Activated CD4-positive, alpha-beta memory T cell treated with anti-CD3 and anti-CD28 coated beads, Interleukin-2, amount 10 ng/mL, durations not matched to agents 7 days and 5 days (primary cell): Measurements from ENCODE around the gene MRPS18A. TPM values are rescaled to one million over a fixed set of nuclear protein-coding genes. Genes with fewer than 3 reads are reported as not detected.
A peak's percentile ranks its signal among the peaks of the same experiment; 100 is the strongest.
"Not testable (repeated sequence)": the region's sequence is repeated elsewhere in the genome, so short reads cannot be mapped to it uniquely, and the experiment has no call there.

ENCODE experiments used
- CTCF ChIA-PET: fragments of 350-600 bp; sonication (Branson Sonifier 250); formaldehyde crosslinking; loops from one replicate; lab custom pipeline; 2021; ENCODE audit warnings: antibody characterized with exemption, inconsistent platforms; lab: Charles Lee
- POLR2A ChIA-PET: fragments of 350-600 bp; sonication (Branson Sonifier 250); formaldehyde crosslinking; loops from one replicate; lab custom pipeline; 2021; ENCODE audit warnings: antibody characterized with exemption; lab: Charles Lee
- DNase-seq: peaks from one replicate; pipeline ENCODE4 v3.0.0-alpha.2; 2020
- H3K27ac Mint-ChIP-seq: one replicate; pipeline ENCODE4 v1.8.0; 2021; ENCODE audit warnings: mild to moderate bottlenecking, mixed read lengths
- H3K27me3 Mint-ChIP-seq: one replicate; pipeline ENCODE4 v1.8.0; 2021; ENCODE audit warnings: mixed read lengths
- H3K36me3 Mint-ChIP-seq: one replicate; pipeline ENCODE4 v1.8.0; 2021; ENCODE audit warnings: low read depth, mixed read lengths
- H3K4me1 Mint-ChIP-seq: one replicate; pipeline ENCODE4 v1.8.0; 2021; ENCODE audit warnings: mixed read lengths
- H3K4me3 Mint-ChIP-seq: one replicate; pipeline ENCODE4 v1.8.0; 2021; ENCODE audit warnings: mild to moderate bottlenecking, mixed read lengths
- H3K9me3 Mint-ChIP-seq: one replicate; pipeline ENCODE4 v1.8.0; 2021; ENCODE audit warnings: mixed read lengths
- total RNA-seq, 2 experiments: library from RNA; stranded (reverse); gene quantifications; one replicate each; pipeline ENCODE4 v1.2.3, GENCODE V29; 2021

Gene MRPS18A
- total RNA-seq, 2 experiments from 2014 or later, result 38.5 to 40.5 TPM

DNA sequence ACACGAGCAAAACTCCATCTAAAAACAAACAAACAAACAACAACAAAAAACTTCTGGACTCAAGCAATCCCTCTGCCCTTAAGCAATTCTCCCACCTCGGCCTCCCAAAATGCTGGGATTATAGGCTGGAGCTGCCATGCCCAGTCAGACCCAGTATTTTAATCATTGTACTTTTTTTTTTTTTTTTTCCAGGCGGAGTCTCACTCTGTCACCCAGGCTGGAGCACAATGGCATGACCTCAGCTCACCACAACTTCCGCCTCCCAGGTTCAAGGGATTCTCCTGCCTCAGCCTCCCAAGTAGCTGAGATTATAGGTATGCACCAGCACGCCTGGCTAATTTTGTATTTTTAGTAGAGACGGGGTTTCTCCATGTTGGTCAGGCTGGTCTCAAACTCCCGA, 54.6 kb downstream of the MRPS18A start:
- Mint-ChIP-seq H3K4me1 (peaks cover 51% of the 10 kb centered on the region), H3K36me3 (peaks cover 30% of the 10 kb centered on the region)
- POLR2A ChIA-PET, H3K27ac Mint-ChIP-seq, H3K27me3 Mint-ChIP-seq, H3K4me3 Mint-ChIP-seq, H3K9me3 Mint-ChIP-seq, DNase-seq: not testable (repeated sequence)
- CTCF ChIA-PET, result interaction anchor here (0.6 to 1.2 kb wide), 2 partner anchors 28 to 126 kb away, joined by 3 to 5 read pairs; no protein-coding TSS in a partner anchor

- Mint-ChIP-seq H3K4me3 (peak overlapping the region; percentile 34), H3K27me3 (no peaks in the 10 kb centered on the region), H3K4me1 (peaks cover 54% of the 10 kb centered on the region), H3K9me3 (no peaks in the 10 kb centered on the region), H3K27ac (peak overlapping the region; percentile 91), H3K36me3 (peaks cover 34% of the 10 kb centered on the region)
- ChIA-PET POLR2A (interaction anchor here (2.1 to 2.5 kb wide), 2 partner anchors 9 to 12 kb away, joined by 10 to 30 read pairs; no protein-coding TSS in a partner anchor), CTCF (no interaction called here)
- no peak for DNase-seq
Observed at GRCh38 chr6:43630980-43631619, 56.5 kb downstream of the MRPS18A start.

- ChIA-PET CTCF (interaction anchor here (0.5 to 2.0 kb wide), 14 partner anchors 10 to 617 kb away, joined by 3 to 15 read pairs (median 3); partner anchors contain the start of genes HSP90AB1, MRPS18A, POLH and XPO5), POLR2A (interaction anchor here (0.8 to 3.0 kb wide), 41 partner anchors 11 to 1066 kb away, joined by 3 to 30 read pairs (median 5); partner anchors contain the start of genes CNPY3, HSP90AB1, MRPS18A and POLH)
- H3K4me1 Mint-ChIP-seq, result peaks cover 48% of the 10 kb centered on the region
- no peaks in the 10 kb centered on the region for H3K9me3 Mint-ChIP-seq
- DNase-seq, result peak; percentile 95
- H3K4me3 Mint-ChIP-seq, result peak overlapping the region; percentile 99
- peak overlapping the region; percentile 100 for H3K27ac Mint-ChIP-seq
- H3K27me3 Mint-ChIP-seq, result no peaks in the 10 kb centered on the region
- H3K36me3 Mint-ChIP-seq, result peaks cover 38% of the 10 kb centered on the region
Observed at GRCh38 chr6:43629505-43630300, 57.9 kb downstream of the MRPS18A start.

DNA sequence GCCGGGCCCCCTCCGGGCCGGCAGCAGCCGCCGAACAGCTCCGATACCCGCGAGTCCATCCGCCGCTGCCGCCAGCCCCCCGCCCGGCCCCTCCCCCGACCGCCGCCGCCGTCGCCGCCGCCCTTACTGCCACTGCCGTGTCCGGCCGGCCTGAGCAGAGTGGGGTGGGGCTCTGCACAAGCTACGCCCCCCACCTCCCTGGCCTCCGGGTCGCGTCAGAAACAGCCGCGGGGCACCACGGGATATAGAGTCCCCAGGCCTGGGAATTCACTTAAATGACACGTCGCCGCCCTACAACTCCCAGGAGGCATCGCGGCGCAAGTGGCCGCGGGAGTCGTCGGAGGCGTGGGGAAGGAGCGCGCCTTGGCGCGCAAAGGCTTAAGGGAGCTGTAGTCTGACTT, 58.5 kb downstream of the MRPS18A start, which contains the start of gene GTPBP2:
Gene GTPBP2, minus strand, starts transcription at position 161 of the 401 bp plus-strand sequence. Its CDS starts 102 bp downstream, at position 59.
- Mint-ChIP-seq H3K36me3 (peaks cover 43% of the 10 kb centered on the region), H3K4me3 (peak within 1 kb of the TSS; percentile 99), H3K4me1 (peaks cover 45% of the 10 kb centered on the region), H3K9me3 (no peaks in the 10 kb centered on the region), H3K27me3 (no peaks in the 10 kb centered on the region), H3K27ac (peak within 1 kb of the TSS; percentile 100)
- peak; percentile 98 for DNase-seq
- ChIA-PET POLR2A (interaction anchor here (0.8 to 3.0 kb wide), 40 partner anchors 10 to 1065 kb away, joined by 3 to 30 read pairs (median 5); partner anchors contain the start of genes CNPY3, HSP90AB1, MRPS18A and POLH), CTCF (interaction anchor here (0.6 to 2.0 kb wide), 13 partner anchors 9 to 617 kb away, joined by 3 to 15 read pairs (median 3); partner anchors contain the start of genes HSP90AB1, MRPS18A, POLH and XPO5)

- Mint-ChIP-seq H3K4me1 (peaks cover 41% of the 10 kb centered on the region), H3K36me3 (peaks cover 44% of the 10 kb centered on the region), H3K4me3 (peak overlapping the region; percentile 99), H3K9me3 (no peaks in the 10 kb centered on the region), H3K27me3 (no peaks in the 10 kb centered on the region), H3K27ac (peak overlapping the region; percentile 100)
- ChIA-PET CTCF (interaction anchor here (0.6 to 2.0 kb wide), 8 partner anchors 9 to 146 kb away, joined by 3 to 15 read pairs (median 4); no protein-coding TSS in a partner anchor), POLR2A (interaction anchor here (0.8 to 3.0 kb wide), 27 partner anchors 10 to 883 kb away, joined by 3 to 30 read pairs (median 7); partner anchors contain the start of genes HSP90AB1, MRPS18A, POLH and POLR1C)
- DNase-seq, result peak; percentile 69
Observed at GRCh38 chr6:43628393-43629103, 59.0 kb downstream of the MRPS18A start.

DNA sequence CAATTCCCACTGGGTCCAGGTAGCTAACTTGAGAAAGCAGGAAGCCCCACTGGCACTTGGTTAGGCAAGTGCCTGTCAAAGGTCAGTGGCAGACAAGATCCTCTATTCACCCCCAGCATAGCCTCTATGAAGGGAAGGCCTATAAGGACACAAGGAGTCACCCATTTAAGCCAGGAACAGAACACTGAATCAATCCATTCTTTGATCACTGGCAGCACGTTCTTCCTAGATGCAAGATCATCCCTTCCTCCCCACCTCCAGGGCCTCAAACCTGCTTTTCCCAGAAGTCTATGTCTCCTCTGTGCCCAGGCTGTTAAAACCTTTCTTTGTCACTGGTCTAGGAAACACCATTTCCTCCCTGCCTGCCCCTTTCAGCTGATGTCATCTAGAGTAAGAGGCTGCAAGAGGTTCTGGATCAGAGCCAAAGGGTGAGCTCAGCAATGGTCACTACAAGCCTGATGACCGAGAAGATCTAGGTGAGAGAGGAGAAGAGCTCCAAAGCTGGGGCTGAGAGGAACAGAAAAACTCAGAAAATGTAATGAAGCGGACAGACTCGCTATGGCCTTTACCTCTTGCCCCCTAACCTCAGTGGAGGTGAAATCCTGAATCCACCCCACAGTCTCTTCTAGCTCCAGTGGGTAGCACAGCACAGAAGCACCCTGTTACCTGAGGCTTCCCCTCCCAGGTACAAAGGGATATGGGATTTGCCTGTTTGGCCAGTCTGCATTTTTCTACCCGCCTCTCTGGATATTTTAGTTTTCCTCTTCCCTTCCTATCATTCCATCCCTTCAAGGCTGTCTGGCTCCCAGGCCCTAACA, 60.4 kb downstream of the MRPS18A start:
- CTCF ChIA-PET, result interaction anchor here (0.6 to 1.7 kb wide), 2 partner anchors 19 kb away, joined by 3 to 8 read pairs; no protein-coding TSS in a partner anchor
- DNase-seq, result peak; percentile 28

GRCh38 chr6:43625393-43625992, 62.1 kb downstream of the MRPS18A start:
- POLR2A ChIA-PET, result no interaction called here
- H3K27me3 Mint-ChIP-seq, result no peaks in the 10 kb centered on the region
- CTCF ChIA-PET, result no interaction called here
- no peak overlapping the region for H3K4me3 Mint-ChIP-seq
- DNase-seq, result no peak
- peaks cover 38% of the 10 kb centered on the region for H3K4me1 Mint-ChIP-seq
- H3K9me3 Mint-ChIP-seq, result no peaks in the 10 kb centered on the region
- H3K27ac Mint-ChIP-seq, result no peak overlapping the region
- H3K36me3 Mint-ChIP-seq, result peaks cover 74% of the 10 kb centered on the region

More for the DNA sequence above, 60.4 kb downstream of the MRPS18A start:
- Mint-ChIP-seq H3K27ac (peak overlapping the region; percentile 55), H3K9me3 (no peaks in the 10 kb centered on the region), H3K36me3 (peaks cover 58% of the 10 kb centered on the region), H3K4me1 (peaks cover 41% of the 10 kb centered on the region), H3K4me3 (peak overlapping the region; percentile 99), H3K27me3 (no peaks in the 10 kb centered on the region)
- POLR2A ChIA-PET, result interaction anchor here (1.4 to 3.0 kb wide), 3 partner anchors 9 to 18 kb away, joined by 4 to 16 read pairs (median 13); partner anchors contain the start of gene MAD2L1BP

GRCh38 chr6:43624786-43625288, 62.8 kb downstream of the MRPS18A start:
- no peak for DNase-seq
- H3K4me3 Mint-ChIP-seq, result no peak overlapping the region
- H3K4me1 Mint-ChIP-seq, result peaks cover 31% of the 10 kb centered on the region
- CTCF ChIA-PET, result no interaction called here
- H3K27ac Mint-ChIP-seq, result no peak overlapping the region
- POLR2A ChIA-PET, result interaction anchor here (1.7 kb wide), 1 partner anchor 11 kb away, joined by 5 read pairs; the partner anchor contains the start of gene MAD2L1BP
- no peaks in the 10 kb centered on the region for H3K27me3 Mint-ChIP-seq
- H3K36me3 Mint-ChIP-seq, result peaks cover 79% of the 10 kb centered on the region
- H3K9me3 Mint-ChIP-seq, result no peaks in the 10 kb centered on the region

GRCh38 chr6:43623880-43624785, 63.5 kb downstream of the MRPS18A start:
- H3K36me3 Mint-ChIP-seq, result peaks cover 84% of the 10 kb centered on the region
- no peaks in the 10 kb centered on the region for H3K27me3 Mint-ChIP-seq
- peaks cover 30% of the 10 kb centered on the region for H3K4me1 Mint-ChIP-seq
- POLR2A ChIA-PET, result interaction anchor here (1.3 to 1.7 kb wide), 2 partner anchors 12 to 13 kb away, joined by 4 to 5 read pairs; partner anchors contain the start of gene MAD2L1BP
- H3K9me3 Mint-ChIP-seq, result no peaks in the 10 kb centered on the region
- DNase-seq, result no peak
- no peak overlapping the region for H3K27ac Mint-ChIP-seq
- CTCF ChIA-PET, result no interaction called here
- no peak overlapping the region for H3K4me3 Mint-ChIP-seq

DNA sequence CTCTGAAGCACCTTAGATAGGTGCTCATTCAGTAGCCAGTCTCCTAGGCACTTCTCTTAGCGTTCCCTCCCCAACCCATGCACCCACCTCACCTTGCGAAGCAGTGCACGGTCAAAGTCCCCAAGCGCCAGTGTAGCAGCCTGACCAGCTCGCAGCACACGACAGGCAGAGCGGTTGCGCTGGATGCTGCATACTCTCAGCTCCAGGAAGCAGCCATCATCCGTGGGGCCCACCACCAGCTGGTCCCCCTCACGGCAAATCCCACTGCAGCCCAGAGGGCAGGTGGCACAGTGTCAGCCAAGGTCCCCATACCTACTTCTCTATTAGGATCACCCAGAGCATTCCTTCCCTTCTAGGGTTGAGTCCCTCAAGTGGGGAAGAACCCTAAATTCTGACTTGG, 65.0 kb downstream of the MRPS18A start:
- H3K4me3 Mint-ChIP-seq, result no peak overlapping the region
- POLR2A ChIA-PET, result interaction anchor here (1.0 to 1.1 kb wide), 2 partner anchors 8 to 47 kb away, joined by 3 to 4 read pairs; partner anchors contain the start of gene XPO5
- DNase-seq, result no peak
- H3K27ac Mint-ChIP-seq, result peak overlapping the region; percentile 42
- CTCF ChIA-PET, result interaction anchor here (1.0 kb wide), 1 partner anchor 14 kb away, joined by 5 read pairs; no protein-coding TSS in a partner anchor
- H3K36me3 Mint-ChIP-seq, result peaks cover 79% of the 10 kb centered on the region
- no peaks in the 10 kb centered on the region for H3K27me3 Mint-ChIP-seq
- H3K9me3 Mint-ChIP-seq, result no peaks in the 10 kb centered on the region
- H3K4me1 Mint-ChIP-seq, result peaks cover 19% of the 10 kb centered on the region
